Transverse colon (tissue), 4 donors: Measurements from ENCODE around the gene CDH22. TPM values are rescaled to one million over a fixed set of nuclear protein-coding genes. Genes with fewer than 3 reads are reported as not detected.

Source experiments
- DNase-seq: peaks from one replicate; pipeline ENCODE4 v3.0.0-alpha.2; 2019
- H3K27ac ChIP-seq, 4 donors: fragments of 200-600 bp; sonication (generic); 2 replicates each; pipeline ENCODE4 v1.5.1; 2016 to 2018; ENCODE audit warnings: inconsistent platforms in 4 of 4
- H3K27me3 ChIP-seq: fragments of 200-600 bp; sonication (generic); 2 replicates; pipeline ENCODE4 v1.5.1; 2017; ENCODE audit warnings: inconsistent platforms
- H3K36me3 ChIP-seq, 4 donors: fragments of 200-600 bp; sonication (generic); 2 replicates each; pipeline ENCODE4 v1.5.1; 2017 to 2019; ENCODE audit warnings: inconsistent platforms in 4 of 4
- H3K4me1 ChIP-seq, 4 donors: fragments of 200-600 bp; sonication (generic); 2 replicates each; pipeline ENCODE4 v1.5.1; 2017 to 2020; ENCODE audit warnings: inconsistent platforms in 4 of 4
- H3K4me3 ChIP-seq, 4 donors: fragments of 200-600 bp; sonication (generic); 1 replicate in 1 of 4; 2 replicates in 3 of 4; pipeline versions ENCODE4 v1.5.1 to v1.6.1; 2017 to 2019; ENCODE audit warnings: inconsistent platforms in 4 of 4
- H3K9me3 ChIP-seq, 2 donors: fragments of 200-600 bp; sonication (generic); 2 replicates each; pipeline ENCODE4 v1.5.1; 2017 to 2019; ENCODE audit warnings: inconsistent platforms in 2 of 2
- CTCF ChIP-seq, 5 experiments: fragments of 200-600 bp in 3 of 5; fragments of 450-650 bp in 2 of 5; sonication (generic) in 3 of 5; IDR thresholded peaks; 1 replicate in 2 of 5; 2 replicates in 3 of 5; pipeline ENCODE4 v1.5.1; 2016 to 2017; ENCODE audit warnings: antibody characterized with exemption in 5 of 5, inconsistent platforms in 3 of 5, mild to moderate bottlenecking in 2 of 5, moderate library complexity in 1 of 5
- EP300 ChIP-seq: sonication (generic); formaldehyde crosslinking; IDR thresholded peaks from one replicate; pipeline ENCODE4 v1.6.1; 2017; ENCODE audit warnings: antibody characterized with exemption, low read depth
- POLR2A ChIP-seq: fragments of 450-650 bp; IDR thresholded peaks from one replicate; pipeline ENCODE4 v1.6.1; 2016; ENCODE audit warnings: antibody characterized with exemption, mild to moderate bottlenecking, moderate library complexity
- POLR2AphosphoS5 ChIP-seq, 3 donors: sonication (generic); formaldehyde crosslinking; IDR thresholded peaks; one replicate each; pipeline ENCODE4 v1.6.1; 2016; ENCODE audit warnings: antibody characterized with exemption in 3 of 3
- WGBS, 2 donors: methylation state at CpG; one replicate each; pipeline ENCODE4 v1.1.5; 2018; ENCODE audit warnings: low coverage in 1 of 2; 5-methylcytosine and 5-hydroxymethylcytosine counted together
- in situ Hi-C, 4 donors: fragments of 200-750 bp; cut with MboI; loops; one replicate each; pipeline versions ENCODE4 v1.15.0 to v1.15.1; 2017; ENCODE audit warnings: low sequenced_read_pairs in 3 of 4, low pct_ligation_motif_present in 1 of 4, low pct_unique_long_range_greater_than_20kb in 1 of 4
- intact Hi-C: fragments of 100-400 bp; cut with DNase I; formaldehyde crosslinking; loops from one replicate; pipeline ENCODE4 v1.15.1; 2023; ENCODE audit warnings: low total_unique reads
- total RNA-seq, 4 donors: library from RNA; depleted of rRNA; stranded (reverse); fragments of >200 nt; gene quantifications; one replicate each; pipeline ENCODE4 v1.1.0, GENCODE V29; 2016

The CDH22 gene
- total RNA-seq, 4 donors from 2014 or later: not detected

- peak; percentile 74 for DNase-seq
- Histone ChIP-seq H3K4me1 (no peaks in the 10 kb centered on the region), H3K27ac (no peak overlapping the region), H3K27me3 (peaks cover 57% of the 10 kb centered on the region), H3K4me3 (no peak overlapping the region), H3K36me3 (no peaks in the 10 kb centered on the region), H3K9me3 (no peaks in the 10 kb centered on the region)
- peak; percentile 29 to 60 (median 53) for TF ChIP-seq CTCF (IDR thresholded peaks at IDR 0.05)
- no peak for TF ChIP-seq POLR2AphosphoS5 (IDR thresholded peaks at IDR 0.05)
- intact Hi-C loops (loop anchor here (5.0 kb wide), 1 partner anchor 152 kb away; no protein-coding TSS in a partner anchor), in situ Hi-C loops (loop anchor here in 2 of 4 donors (5.0 to 10.0 kb wide), 2 partner anchors 152 to 160 kb away; no protein-coding TSS in a partner anchor)
- WGBS, 2 donors: 28% methylated on average over 25 of the region's 77 CpGs; no CpG with 5 or more reads in 1 of the 2 donors
Measured at GRCh38 chr20:46174469-46175126, 133.7 kb downstream of the CDH22 start.

- in situ Hi-C loops: loop anchor here in 1 of 4 donors (10.0 kb wide), 1 partner anchor 159 kb away; no protein-coding TSS in a partner anchor
- intact Hi-C loops: loop anchor here (5.0 kb wide), 1 partner anchor 152 kb away; no protein-coding TSS in a partner anchor
- 25% methylated on average over 22 of the region's 25 CpGs; no CpG with 5 or more reads in 1 of the 2 donors for WGBS, 2 donors
Measured at GRCh38 chr20:46173652-46174468, 134.4 kb downstream of the CDH22 start.

GRCh38 chr20:46172961-46173536, 135.2 kb downstream of the CDH22 start:
- Histone ChIP-seq H3K9me3 (no peaks in the 10 kb centered on the region), H3K27ac (no peak overlapping the region), H3K4me1 (no peaks in the 10 kb centered on the region), H3K4me3 (no peak overlapping the region), H3K36me3 (no peaks in the 10 kb centered on the region), H3K27me3 (peaks cover 54% of the 10 kb centered on the region)
- in situ Hi-C loops: loop anchor here in 1 of 4 donors (10.0 kb wide), 1 partner anchor 158 kb away; no protein-coding TSS in a partner anchor
- DNase-seq: no peak
- no peak for TF ChIP-seq CTCF (IDR thresholded peaks at IDR 0.05)
- no peak for TF ChIP-seq EP300
- no peak for TF ChIP-seq POLR2AphosphoS5 (IDR thresholded peaks at IDR 0.05)
- no peak for TF ChIP-seq POLR2A
- intact Hi-C loops: loop anchor here (5.0 kb wide), 1 partner anchor 151 kb away; no protein-coding TSS in a partner anchor
- WGBS, 2 donors: 42 to 56% methylated on average over 2 to 3 of the region's 3 CpGs

More at GRCh38 chr20:46173652-46174468, 134.4 kb downstream of the CDH22 start:
- Histone ChIP-seq H3K4me3 (no peak overlapping the region), H3K27me3 (peaks cover 51% of the 10 kb centered on the region), H3K4me1 (no peaks in the 10 kb centered on the region), H3K27ac (no peak overlapping the region), H3K36me3 (no peaks in the 10 kb centered on the region), H3K9me3 (no peaks in the 10 kb centered on the region)
- TF ChIP-seq EP300 (no peak), CTCF (IDR thresholded peaks at IDR 0.05) (no peak), POLR2A (no peak), POLR2AphosphoS5 (IDR thresholded peaks at IDR 0.05) (no peak)
- no peak for DNase-seq

- H3K36me3 ChIP-seq: no peaks in the 10 kb centered on the region
- no peaks in the 10 kb centered on the region for H3K9me3 ChIP-seq
- no peaks in the 10 kb centered on the region for H3K4me1 ChIP-seq
- H3K27me3 ChIP-seq: peaks cover 60% of the 10 kb centered on the region
- DNase-seq: no peak
- no peak overlapping the region for H3K27ac ChIP-seq
- 35 to 46% methylated on average over 6 of the region's 6 CpGs for WGBS, 2 donors
- TF ChIP-seq POLR2AphosphoS5 (IDR thresholded peaks at IDR 0.05) (no peak), POLR2A (no peak), EP300 (no peak), CTCF (IDR thresholded peaks at IDR 0.05) (no peak)
- intact Hi-C loops (loop anchor here (5.0 kb wide), 1 partner anchor 150 kb away; no protein-coding TSS in a partner anchor), in situ Hi-C loops (loop anchor here in 1 of 4 donors (10.0 kb wide), 1 partner anchor 158 kb away; no protein-coding TSS in a partner anchor)
- H3K4me3 ChIP-seq: no peak overlapping the region
Measured at GRCh38 chr20:46172455-46172854, 135.8 kb downstream of the CDH22 start.
